ENCODE data around the gene SPATA31D1. TPM values are rescaled to one million over a fixed set of nuclear protein-coding genes. Genes with fewer than 3 reads are reported as not detected.

The SPATA31D1 gene
- total RNA-seq, 1 experiment from 2014 or later: not detected

- no CpG with 5 or more reads among the region's 3 CpGs for WGBS (ENCODE audit: extremely low coverage, insufficient read length, low lambda C conversion rate)
These were observed 20.5 kb upstream of the SPATA31D1 start for GRCh38 chr9:81968026-81968425.

More at GRCh38 chr9:81968026-81968425, 20.5 kb upstream of the SPATA31D1 start:
- H3K27me3 ChIP-seq (ENCODE audit: insufficient read depth, low read length): no peaks in the 10 kb centered on the region
- no peaks in the 10 kb centered on the region for H3K23me2 ChIP-seq (ENCODE audit: insufficient read length, low read depth, low read length, poor library complexity, severe bottlenecking)
- no peak overlapping the region for H2BK12ac ChIP-seq (ENCODE audit: insufficient read length, low read depth, low read length)
- no peak overlapping the region for H3K14ac ChIP-seq (ENCODE audit: insufficient read depth, low read length)
- H3K9me3 Mint-ChIP-seq: peaks cover 7 to 9% of the 10 kb centered on the region in 2 experiments; a peak in 4 of 5 replicates
- H3K79me1 ChIP-seq (ENCODE audit: insufficient read depth, low read depth, low read length, poor library complexity, severe bottlenecking): no peaks in the 10 kb centered on the region
- no peaks in the 10 kb centered on the region for H3K27me3 Mint-ChIP-seq (ENCODE audit: low read depth)
- no peak overlapping the region for H2BK20ac ChIP-seq (ENCODE audit: low read depth, low read length, poor library complexity, severe bottlenecking)
- no peak overlapping the region for H2AFZ ChIP-seq (ENCODE audit: low read length)
- no peak overlapping the region for H3K9ac ChIP-seq (ENCODE audit: extremely low read depth, insufficient read length, low read length)
- no peak for DNase-seq
- no peak overlapping the region for H2BK5ac ChIP-seq (ENCODE audit: insufficient read length, low read length)
- H3T11ph ChIP-seq (ENCODE audit: low read length): no peak overlapping the region
- H4K20me1 ChIP-seq (ENCODE audit: control insufficient read depth, insufficient read depth, insufficient read length): no peaks in the 10 kb centered on the region
- no peak overlapping the region for H3K56ac ChIP-seq (ENCODE audit: insufficient read length, low read depth, low read length)
- no peaks in the 10 kb centered on the region for H3K4me1 ChIP-seq (ENCODE audit: insufficient read depth, low read length)
- no peaks in the 10 kb centered on the region for H3K9me3 ChIP-seq (ENCODE audit: control insufficient read depth, low read depth, low read length)
- H4K8ac ChIP-seq (replicated peaks; ENCODE audit: insufficient read length, low read depth, low read length): no peak overlapping the region
- 0 out of 2 replicates have a peak, but pooled peaks cover 2% of the 10 kb centered on the region for H3K79me2 ChIP-seq (ENCODE audit: insufficient read depth, low read length)
- no peak overlapping the region for H3K27ac Mint-ChIP-seq
- H3K4me2 ChIP-seq (ENCODE audit: insufficient read depth, insufficient read length, low read length): no peak overlapping the region
- H2BK15ac ChIP-seq (ENCODE audit: low read depth, low read length): no peak overlapping the region
- no peak overlapping the region for H3K18ac ChIP-seq (ENCODE audit: insufficient read length, low read depth, low read length)
- no peak overlapping the region for H2BK120ac ChIP-seq (ENCODE audit: low read depth, low read length, poor library complexity, severe bottlenecking)
- no peaks in the 10 kb centered on the region for H3K4me1 Mint-ChIP-seq
- H3K36me3 Mint-ChIP-seq (ENCODE audit: insufficient read depth in 1 of 3, low read depth in 3 of 3): peaks cover 0 to 4% (median 3%) of the 10 kb centered on the region in 3 experiments; a peak in 3 of 7 replicates
- no peak for TF ChIP-seq CTCF (conservative IDR thresholded peaks at IDR 0.05)
- H3K4ac ChIP-seq (ENCODE audit: low read depth, low read length): no peak overlapping the region
- no peak overlapping the region for H2AK5ac ChIP-seq (ENCODE audit: insufficient read length, low read length)
- H3K27ac ChIP-seq (ENCODE audit: insufficient read length, low read depth, low read length): no peak overlapping the region
- no peak overlapping the region for H3K23ac ChIP-seq (ENCODE audit: insufficient read length, low read depth, low read length)
- H3K4me3 Mint-ChIP-seq: no peak overlapping the region
- H4K5ac ChIP-seq (ENCODE audit: insufficient read length, low read depth, low read length): no peak overlapping the region
- no peak overlapping the region for H4K91ac ChIP-seq (ENCODE audit: insufficient read length, low read depth, low read length)

Data from H9 (cell line).